HG03565 (cell line): ENCODE results near the gene CADPS2.
A peak's percentile ranks its signal among the peaks of the same experiment; 100 is the strongest.

Source experiments
- ATAC-seq: cut with Tn5 transposase; IDR thresholded peaks from one replicate; pipeline ENCODE4 v1.9.1; 2021; ENCODE audit warnings: mild to moderate bottlenecking, moderate library complexity; ENCODE audit not compliant: unreplicated experiment

Gene CADPS2

GRCh38 chr7:122402235-122402634 is 484.0 kb downstream of the CADPS2 start:
- ATAC-seq = no peak

- no peak for ATAC-seq
Observed at GRCh38 chr7:122397381-122397780, 488.9 kb downstream of the CADPS2 start.

GRCh38 chr7:122394512-122394911 is 491.7 kb downstream of the CADPS2 start:
- no peak for ATAC-seq

- no peak for ATAC-seq
Observed at GRCh38 chr7:122384528-122384927, 501.7 kb downstream of the CADPS2 start.

GRCh38 chr7:122383934-122384333 is 502.3 kb downstream of the CADPS2 start:
- peak; percentile 92 for ATAC-seq

GRCh38 chr7:122380992-122381391 is 505.3 kb downstream of the CADPS2 start:
- no peak for ATAC-seq

- ATAC-seq = no peak
Observed at GRCh38 chr7:122379491-122379890, 506.8 kb downstream of the CADPS2 start.

- no peak for ATAC-seq
Observed at GRCh38 chr7:122369756-122370155, 516.5 kb downstream of the CADPS2 start.

GRCh38 chr7:122364761-122365280 is 521.4 kb downstream of the CADPS2 start:
- ATAC-seq = no peak

GRCh38 chr7:122363144-122363543 is 523.1 kb downstream of the CADPS2 start:
- ATAC-seq = no peak

GRCh38 chr7:122362473-122362872 is 523.8 kb downstream of the CADPS2 start:
- no peak for ATAC-seq

- no peak for ATAC-seq
Observed at GRCh38 chr7:122354656-122355055, 531.6 kb downstream of the CADPS2 start.

- ATAC-seq = no peak
Observed at GRCh38 chr7:122352454-122352853, 533.8 kb downstream of the CADPS2 start.

- ATAC-seq = no peak
Observed at GRCh38 chr7:122350701-122351100, 535.6 kb downstream of the CADPS2 start.

- no peak for ATAC-seq
Observed at GRCh38 chr7:122344303-122344620, 542.0 kb downstream of the CADPS2 start.

GRCh38 chr7:122343601-122344302 is 542.5 kb downstream of the CADPS2 start:
- ATAC-seq = no peak

GRCh38 chr7:122340427-122340826 is 545.8 kb downstream of the CADPS2 start:
- no peak for ATAC-seq

- no peak for ATAC-seq
Observed at GRCh38 chr7:122339145-122339904, 546.9 kb downstream of the CADPS2 start.

- no peak for ATAC-seq
Observed at GRCh38 chr7:122337011-122337410, 549.2 kb downstream of the CADPS2 start.

GRCh38 chr7:122329145-122329802 is 557.0 kb downstream of the CADPS2 start:
- ATAC-seq = no peak

- no peak for ATAC-seq
Observed at GRCh38 chr7:122327969-122328368, 558.3 kb downstream of the CADPS2 start.
